ENCODE measurements around the gene MRPL58.

MRPL58 gene

DNA sequence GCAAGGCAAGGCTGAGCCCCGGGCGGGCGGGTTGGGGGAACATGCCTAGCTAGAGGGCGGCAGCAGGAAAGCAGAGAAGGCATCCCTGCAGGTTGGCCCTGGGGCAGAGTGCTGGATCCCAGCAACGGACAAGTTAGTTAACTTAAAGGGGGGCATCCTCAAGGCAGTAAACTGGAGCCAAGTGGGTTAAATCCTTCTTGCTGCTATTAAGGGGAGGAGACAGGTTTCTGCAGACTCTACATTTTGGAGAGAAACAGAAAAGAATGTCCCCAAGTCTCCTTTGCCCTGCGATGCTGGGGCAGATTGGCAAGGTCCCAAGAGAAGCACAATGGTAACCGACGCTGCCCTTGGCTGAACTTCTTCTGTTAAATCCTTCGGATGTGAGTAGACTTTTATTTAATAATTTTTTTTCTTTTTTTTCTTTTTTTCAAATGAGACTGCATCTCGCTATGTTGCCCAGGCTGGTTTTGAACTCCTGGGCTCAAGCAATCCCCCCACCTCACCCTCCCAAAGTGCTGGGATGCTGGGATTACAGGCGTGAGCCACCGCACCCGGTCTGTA, 20.3 kb downstream of the MRPL58 start:
- Histone ChIP-seq H3K4me2 (ENCODE audit: low read length, poor library complexity, severe bottlenecking) (peak overlapping the region; percentile 55), H3K14ac (ENCODE audit: low read length in 2 of 2) (no peak overlapping the region), H4K8ac (ENCODE audit: low read length) (no peak overlapping the region), H3K27me3 (ENCODE audit: control insufficient read depth in 1 of 2, insufficient read depth in 1 of 2, low read length in 2 of 2) (no peaks in the 10 kb centered on the region), H3K4ac (ENCODE audit: low read depth in 1 of 2, low read length in 2 of 2) (no peak overlapping the region), H2AK5ac (ENCODE audit: low read length, severe bottlenecking) (no peak overlapping the region), H3K4me1 (ENCODE audit: control insufficient read depth, insufficient read depth, low read depth, low read length) (peaks cover 17% of the 10 kb centered on the region), H3K9me3 (ENCODE audit: control insufficient read depth, low read length) (peaks cover 11% of the 10 kb centered on the region), H2BK5ac (ENCODE audit: low read depth, low read length, poor library complexity, severe bottlenecking) (no peak overlapping the region), H3K9ac (ENCODE audit: low read length) (peak overlapping the region; percentile 99), H2BK12ac (ENCODE audit: low read length in 2 of 2) (no peak overlapping the region), H3K18ac (ENCODE audit: low read depth in 1 of 2, low read length in 2 of 2) (no peak overlapping the region), H3K4me3 (ENCODE audit: insufficient read depth in 1 of 2, low read depth in 1 of 2, low read length in 2 of 2) (peak overlapping the region in 1 of 2 experiments; percentile 93), H2BK120ac (ENCODE audit: low read depth, low read length) (no peak overlapping the region), H3K27ac (ENCODE audit: low read length, poor library complexity, severe bottlenecking) (no peak overlapping the region), H2BK15ac (ENCODE audit: low read depth, poor library complexity, severe bottlenecking) (no peak overlapping the region), H3K23ac (ENCODE audit: low read length in 2 of 2) (no peak overlapping the region), H4K91ac (ENCODE audit: low read length) (no peak overlapping the region), H2AFZ (ENCODE audit: low read depth, low read length) (no peak overlapping the region), H3K79me1 (replicated peaks; ENCODE audit: low read length, poor library complexity, severe bottlenecking) (no peaks in the 10 kb centered on the region), H3K36me3 (ENCODE audit: control insufficient read depth in 1 of 2, insufficient read depth in 2 of 2, low read depth in 1 of 2, low read length in 2 of 2) (peaks cover 5 to 6% of the 10 kb centered on the region in 2 experiments)
- WGBS = 58% methylated on average over 7 of the region's 13 CpGs
- DNase-seq = no peak

DNA sequence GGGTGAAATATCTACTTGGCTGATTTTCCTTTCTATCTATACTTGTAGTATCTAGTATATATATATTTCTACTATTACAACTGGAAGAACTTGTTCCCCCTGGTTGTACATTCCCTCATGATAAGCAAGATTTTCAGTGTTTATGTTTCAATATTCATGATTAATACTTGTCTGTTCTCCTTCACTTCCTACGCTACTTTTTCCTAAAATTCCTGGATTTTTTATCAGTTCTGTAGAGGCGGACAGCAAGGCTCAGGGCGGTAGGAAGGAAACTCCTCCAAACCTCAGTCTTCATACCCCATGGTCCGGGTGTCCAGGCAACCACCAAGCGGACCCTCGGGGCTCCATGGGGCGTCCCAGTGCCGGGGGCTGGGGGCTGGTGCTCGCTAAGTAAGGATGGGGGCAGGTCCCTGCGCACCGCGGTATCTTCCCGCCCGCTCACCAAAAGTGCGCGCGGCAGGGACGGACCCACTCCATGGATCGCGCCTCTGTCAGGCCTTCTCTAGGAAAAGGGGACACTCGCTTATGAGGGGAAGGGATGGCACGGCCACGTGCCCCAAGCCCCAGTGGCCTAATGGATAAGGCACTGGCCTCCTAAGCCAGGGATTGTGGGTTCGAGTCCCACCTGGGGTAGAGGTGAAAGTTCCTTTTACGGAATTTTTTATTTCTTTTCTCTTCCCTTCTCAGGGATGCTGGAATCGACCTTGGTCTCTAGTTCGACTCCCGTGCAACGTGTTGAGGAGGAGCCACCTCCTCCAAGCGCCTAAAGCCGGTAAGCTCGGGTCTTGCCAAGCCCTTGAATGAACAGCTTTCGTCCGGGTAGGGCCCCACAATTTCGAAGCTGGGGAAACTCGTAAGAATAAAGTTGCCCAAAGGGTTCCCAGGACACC, 21.1 kb downstream of the MRPL58 start:
- WGBS = under 1% methylated on average over 34 of the region's 36 CpGs
- no peak overlapping the region for H3K23ac ChIP-seq (ENCODE audit: low read length in 2 of 2)
- H3K27me3 ChIP-seq (ENCODE audit: control insufficient read depth in 1 of 2, insufficient read depth in 1 of 2, low read length in 2 of 2) = no peaks in the 10 kb centered on the region
- DNase-seq = peak; percentile 95
- H3K4ac ChIP-seq (ENCODE audit: low read depth in 1 of 2, low read length in 2 of 2) = peak overlapping the region in 1 of 2 experiments; percentile 25
- no peak overlapping the region for H4K91ac ChIP-seq (ENCODE audit: low read length)
- H3K14ac ChIP-seq (ENCODE audit: low read length in 2 of 2) = no peak overlapping the region
- no peak overlapping the region for H2BK15ac ChIP-seq (ENCODE audit: low read depth, poor library complexity, severe bottlenecking)
- peaks cover 11% of the 10 kb centered on the region for H3K9me3 ChIP-seq (ENCODE audit: control insufficient read depth, low read length)
- peaks cover 17% of the 10 kb centered on the region for H3K4me1 ChIP-seq (ENCODE audit: control insufficient read depth, insufficient read depth, low read depth, low read length)
- H3K4me3 ChIP-seq (ENCODE audit: insufficient read depth in 1 of 2, low read depth in 1 of 2, low read length in 2 of 2) = peak overlapping the region; percentile 83 to 93
- peak overlapping the region; percentile 72 for H2AFZ ChIP-seq (ENCODE audit: low read depth, low read length)
- H2AK5ac ChIP-seq (ENCODE audit: low read length, severe bottlenecking) = no peak overlapping the region
- H3K4me2 ChIP-seq (ENCODE audit: low read length, poor library complexity, severe bottlenecking) = peak overlapping the region; percentile 79
- no peak overlapping the region for H4K8ac ChIP-seq (ENCODE audit: low read length)
- H2BK120ac ChIP-seq (ENCODE audit: low read depth, low read length) = no peak overlapping the region
- H2BK12ac ChIP-seq (ENCODE audit: low read length in 2 of 2) = no peak overlapping the region
- no peak overlapping the region for H2BK5ac ChIP-seq (ENCODE audit: low read depth, low read length, poor library complexity, severe bottlenecking)
- peak overlapping the region; percentile 50 for H3K27ac ChIP-seq (ENCODE audit: low read length, poor library complexity, severe bottlenecking)
- peaks cover 3% of the 10 kb centered on the region for H3K79me1 ChIP-seq (replicated peaks; ENCODE audit: low read length, poor library complexity, severe bottlenecking)
- no peak overlapping the region for H3K18ac ChIP-seq (ENCODE audit: low read depth in 1 of 2, low read length in 2 of 2)
- peak overlapping the region; percentile 99 for H3K9ac ChIP-seq (ENCODE audit: low read length)
- peaks cover 9 to 11% of the 10 kb centered on the region in 2 experiments for H3K36me3 ChIP-seq (ENCODE audit: control insufficient read depth in 1 of 2, insufficient read depth in 2 of 2, low read depth in 1 of 2, low read length in 2 of 2)

DNA sequence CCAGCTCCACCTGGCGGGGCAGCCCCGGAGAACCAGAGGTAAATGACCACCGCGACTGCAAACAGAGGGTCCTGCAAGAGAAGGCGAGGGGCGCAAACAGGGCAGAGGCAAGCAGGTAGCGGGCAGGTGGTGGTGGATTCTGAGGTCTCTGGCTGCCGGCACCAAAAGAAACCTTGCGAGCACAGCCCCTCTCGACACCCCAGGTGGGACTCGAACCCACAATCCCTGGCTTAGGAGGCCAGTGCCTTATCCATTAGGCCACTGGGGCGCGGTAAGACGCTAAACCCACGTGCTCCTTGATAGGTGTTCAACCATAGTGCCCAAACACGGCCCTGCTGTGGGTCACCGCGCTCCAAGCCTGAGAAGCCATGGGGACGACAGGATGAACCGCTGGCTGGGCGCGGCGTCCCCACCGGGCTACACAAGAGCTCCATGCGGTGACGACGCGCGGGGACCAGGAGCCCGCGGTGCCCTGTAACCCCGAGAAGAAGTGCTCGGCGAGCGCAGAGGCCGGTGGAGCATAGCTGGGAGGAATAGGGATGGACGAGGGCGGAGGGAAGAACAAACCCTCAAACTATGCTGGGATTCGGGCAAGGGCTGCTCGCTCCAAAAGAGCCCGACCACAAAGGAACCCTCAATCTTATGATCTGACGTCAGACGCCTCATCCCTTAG, 21.9 kb downstream of the MRPL58 start:
- Histone ChIP-seq H3K27me3 (ENCODE audit: control insufficient read depth in 1 of 2, insufficient read depth in 1 of 2, low read length in 2 of 2) (no peaks in the 10 kb centered on the region), H3K27ac (ENCODE audit: low read length, poor library complexity, severe bottlenecking) (peak overlapping the region; percentile 90), H3K9me3 (ENCODE audit: control insufficient read depth, low read length) (peaks cover 11% of the 10 kb centered on the region), H3K18ac (ENCODE audit: low read depth in 1 of 2, low read length in 2 of 2) (peak overlapping the region; percentile 83 to 87), H3K4me2 (ENCODE audit: low read length, poor library complexity, severe bottlenecking) (peak overlapping the region; percentile 66), H3K14ac (ENCODE audit: low read length in 2 of 2) (peak overlapping the region in 1 of 2 experiments; percentile 78), H4K8ac (ENCODE audit: low read length) (peak overlapping the region; percentile 87), H3K36me3 (ENCODE audit: control insufficient read depth in 1 of 2, insufficient read depth in 2 of 2, low read depth in 1 of 2, low read length in 2 of 2) (peaks cover 16 to 17% of the 10 kb centered on the region in 2 experiments), H3K23ac (ENCODE audit: low read length in 2 of 2) (peak overlapping the region in 1 of 2 experiments; percentile 18), H3K4ac (ENCODE audit: low read depth in 1 of 2, low read length in 2 of 2) (peak overlapping the region; percentile 59 to 80), H3K9ac (ENCODE audit: low read length) (peak overlapping the region; percentile 99), H2BK15ac (ENCODE audit: low read depth, poor library complexity, severe bottlenecking) (peak overlapping the region; percentile 99), H2AFZ (ENCODE audit: low read depth, low read length) (peak overlapping the region; percentile 91), H2BK12ac (ENCODE audit: low read length in 2 of 2) (peak overlapping the region; percentile 72), H3K4me3 (ENCODE audit: insufficient read depth in 1 of 2, low read depth in 1 of 2, low read length in 2 of 2) (peak overlapping the region; percentile 83 to 93), H2BK120ac (ENCODE audit: low read depth, low read length) (peak overlapping the region; percentile 82), H2AK5ac (ENCODE audit: low read length, severe bottlenecking) (no peak overlapping the region), H4K91ac (ENCODE audit: low read length) (peak overlapping the region; percentile 83), H2BK5ac (ENCODE audit: low read depth, low read length, poor library complexity, severe bottlenecking) (peak overlapping the region; percentile 80), H3K4me1 (ENCODE audit: control insufficient read depth, insufficient read depth, low read depth, low read length) (peaks cover 17% of the 10 kb centered on the region), H3K79me1 (replicated peaks; ENCODE audit: low read length, poor library complexity, severe bottlenecking) (peaks cover 5% of the 10 kb centered on the region)
- peak; percentile 92 for DNase-seq
- WGBS = under 1% methylated on average over 43 of the region's 43 CpGs
